OCI-LY7 (cell line): ENCODE measurements around the gene PLD1. TPM values are rescaled to one million over a fixed set of nuclear protein-coding genes. Genes with fewer than 3 reads are reported as not detected.

Experiments used
- BruUV-seq: library from RNA; stranded (reverse); fragments of 400-500 nt; replicated peaks from 2 replicates; lab custom pipeline; 2021; lab: Mats Ljungman, UMichigan
- CTCF ChIA-PET: fragments of 300-600 bp; sonication (Branson Sonifier 250); formaldehyde crosslinking; loops from one replicate; lab custom pipeline; 2022; ENCODE audit warnings: antibody characterized with exemption; ENCODE audit not compliant: unreplicated experiment; lab: Charles Lee
- POLR2A ChIA-PET: fragments of 300-600 bp; sonication (Branson Sonifier 250); formaldehyde crosslinking; loops from one replicate; lab custom pipeline; 2022; ENCODE audit warnings: antibody characterized with exemption; lab: Charles Lee
- DNase-seq: peaks from one replicate; pipeline ENCODE4 v3.0.0-alpha.2; 2015; ENCODE audit warnings: low spot score
- H2AFZ ChIP-seq: fragments of 200-600 bp; sonication (generic), shearing (Covaris generic); 2 replicates; pipeline ENCODE4 v1.6.1; 2014; ENCODE audit warnings: mild to moderate bottlenecking, antibody characterized with exemption, low read length, moderate library complexity
- H3K27ac ChIP-seq: fragments of 200-600 bp; sonication (generic); 2 replicates; pipeline ENCODE4 v1.5.1; 2014; ENCODE audit warnings: mixed run types, low read depth, mild to moderate bottlenecking, moderate library complexity, low read length, inconsistent platforms; ENCODE audit not compliant: poor library complexity, severe bottlenecking
- H3K36me3 ChIP-seq: fragments of 200-600 bp; sonication (generic); 2 replicates; pipeline ENCODE4 v1.6.1; 2014; ENCODE audit warnings: mild to moderate bottlenecking, antibody characterized with exemption, low read length, moderate library complexity, mixed read lengths; ENCODE audit not compliant: insufficient read depth
- H3K4me1 ChIP-seq: fragments of 200-600 bp; sonication (generic); 2 replicates; pipeline ENCODE4 v1.5.1; 2014; ENCODE audit warnings: mild to moderate bottlenecking, low read length; ENCODE audit not compliant: insufficient read depth, poor library complexity, severe bottlenecking
- H3K4me2 ChIP-seq: fragments of 200-600 bp; sonication (generic); 2 replicates; pipeline ENCODE4 v1.6.1; 2014; ENCODE audit warnings: mild to moderate bottlenecking, low read length
- H3K4me3 ChIP-seq: fragments of 200-600 bp; sonication (generic); 2 replicates; pipeline ENCODE4 v1.5.1; 2014; ENCODE audit warnings: mild to moderate bottlenecking, low read depth, low read length; ENCODE audit not compliant: poor library complexity, severe bottlenecking
- H3K79me2 ChIP-seq: fragments of 200-600 bp; sonication (generic); 2 replicates; pipeline ENCODE4 v1.6.1; 2016; ENCODE audit warnings: low read depth, mild to moderate bottlenecking, low read length, moderate library complexity, mixed read lengths; ENCODE audit not compliant: insufficient read depth
- H3K9me2 ChIP-seq: fragments of 200-600 bp; sonication (generic); 2 replicates; pipeline ENCODE4 v1.6.1; 2016; ENCODE audit warnings: mild to moderate bottlenecking, low read length, mixed read lengths; ENCODE audit not compliant: insufficient read depth
- H3K9me3 ChIP-seq: fragments of 200-600 bp; sonication (generic); 2 replicates; pipeline ENCODE4 v1.6.1; 2014; ENCODE audit warnings: mild to moderate bottlenecking, mixed run types, low read length, mixed read lengths
- H4K20me1 ChIP-seq: fragments of 200-600 bp; sonication (generic); 2 replicates; pipeline ENCODE4 v1.6.1; 2014; ENCODE audit warnings: mild to moderate bottlenecking, antibody characterized with exemption, low read length, moderate library complexity, mixed read lengths; ENCODE audit not compliant: insufficient read depth
- EZH2phosphoT487 ChIP-seq: fragments of 200-600 bp; sonication (generic); IDR thresholded peaks from 2 replicates; pipeline ENCODE4 v1.6.1; 2018; ENCODE audit warnings: low read depth, borderline replicate concordance, mild to moderate bottlenecking, mixed run types, antibody characterized with exemption, low read length, moderate library complexity, mixed read lengths
- intact Hi-C: fragments of 100-400 bp; cut with micrococcal nuclease; formaldehyde crosslinking; loops from one replicate; pipeline ENCODE4 v1.10.0; 2022; ENCODE audit not compliant: unreplicated experiment
- total RNA-seq, 2 experiments: library from RNA; depleted of rRNA in 1 of 2; stranded (reverse); fragments of >200 nt in 1 of 2; shearing (Covaris generic) in 1 of 2; gene quantifications; 2 replicates each; pipeline ENCODE4 v1.2.3, GENCODE V29; 2014 to 2022
- TF ChIP-seq, protein P1 (sequence below): fragments of 200-600 bp; sonication (generic); conservative IDR thresholded peaks from 2 replicates; pipeline ENCODE4 v1.5.1; 2014; ENCODE audit warnings: mild to moderate bottlenecking, antibody characterized with exemption, low read length, moderate library complexity, mixed read lengths

PLD1 gene
- total RNA-seq, 2 experiments from 2014 or later: not detected

- H3K9me2 ChIP-seq: no peaks in the 10 kb centered on the region
- H2AFZ ChIP-seq: no peak overlapping the region
- H3K4me2 ChIP-seq: no peak overlapping the region
- no peak overlapping the region for H3K27ac ChIP-seq
- H3K4me3 ChIP-seq: no peak overlapping the region
- no peak for TF ChIP-seq EZH2phosphoT487
- TF ChIP-seq, protein P1, sequence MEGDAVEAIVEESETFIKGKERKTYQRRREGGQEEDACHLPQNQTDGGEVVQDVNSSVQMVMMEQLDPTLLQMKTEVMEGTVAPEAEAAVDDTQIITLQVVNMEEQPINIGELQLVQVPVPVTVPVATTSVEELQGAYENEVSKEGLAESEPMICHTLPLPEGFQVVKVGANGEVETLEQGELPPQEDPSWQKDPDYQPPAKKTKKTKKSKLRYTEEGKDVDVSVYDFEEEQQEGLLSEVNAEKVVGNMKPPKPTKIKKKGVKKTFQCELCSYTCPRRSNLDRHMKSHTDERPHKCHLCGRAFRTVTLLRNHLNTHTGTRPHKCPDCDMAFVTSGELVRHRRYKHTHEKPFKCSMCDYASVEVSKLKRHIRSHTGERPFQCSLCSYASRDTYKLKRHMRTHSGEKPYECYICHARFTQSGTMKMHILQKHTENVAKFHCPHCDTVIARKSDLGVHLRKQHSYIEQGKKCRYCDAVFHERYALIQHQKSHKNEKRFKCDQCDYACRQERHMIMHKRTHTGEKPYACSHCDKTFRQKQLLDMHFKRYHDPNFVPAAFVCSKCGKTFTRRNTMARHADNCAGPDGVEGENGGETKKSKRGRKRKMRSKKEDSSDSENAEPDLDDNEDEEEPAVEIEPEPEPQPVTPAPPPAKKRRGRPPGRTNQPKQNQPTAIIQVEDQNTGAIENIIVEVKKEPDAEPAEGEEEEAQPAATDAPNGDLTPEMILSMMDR: no peak
- H3K79me2 ChIP-seq: no peaks in the 10 kb centered on the region
- POLR2A ChIA-PET: no interaction called here
- H4K20me1 ChIP-seq: no peaks in the 10 kb centered on the region
- H3K9me3 ChIP-seq: no peaks in the 10 kb centered on the region
- no peak for DNase-seq
- H3K4me1 ChIP-seq: no peaks in the 10 kb centered on the region
- intact Hi-C loops: loop anchor here (5.0 kb wide), 1 partner anchor 777 kb away; no protein-coding TSS in a partner anchor
- no peaks in the 10 kb centered on the region for H3K36me3 ChIP-seq
- CTCF ChIA-PET: no interaction called here
- BruUV-seq: no TSS peak
Observed at GRCh38 chr3:171700157-171700556, 110.1 kb downstream of the PLD1 start.

DNA sequence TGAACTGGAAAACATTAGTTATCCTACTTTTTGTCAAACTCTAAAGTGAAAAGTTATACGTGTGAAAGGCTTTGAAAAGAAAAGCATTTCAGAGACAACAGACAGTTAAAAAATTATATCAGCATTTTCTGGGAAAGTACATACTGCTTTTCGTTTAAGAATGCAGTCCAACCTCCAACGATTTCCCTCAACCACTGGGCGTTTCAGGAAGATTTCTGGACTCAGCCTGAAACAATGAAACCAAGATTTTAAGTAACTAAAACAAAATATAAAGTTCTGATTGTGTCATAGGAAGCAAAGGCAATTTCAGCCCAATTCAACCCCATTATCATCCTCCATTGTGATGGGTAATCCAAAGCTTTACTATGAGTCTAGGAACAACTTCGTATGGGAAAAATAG is 110.7 kb downstream of the PLD1 start:
- CTCF ChIA-PET: no interaction called here

GRCh38 chr3:171696805-171697204 is 113.5 kb downstream of the PLD1 start:
- CTCF ChIA-PET: no interaction called here
- no TSS peak for BruUV-seq
- no peaks in the 10 kb centered on the region for H3K79me2 ChIP-seq

More for the DNA sequence above, 110.7 kb downstream of the PLD1 start:
- Histone ChIP-seq H3K4me1 (no peaks in the 10 kb centered on the region), H3K79me2 (no peaks in the 10 kb centered on the region), H2AFZ (no peak overlapping the region), H3K36me3 (no peaks in the 10 kb centered on the region), H3K27ac (no peak overlapping the region), H4K20me1 (no peaks in the 10 kb centered on the region), H3K4me3 (no peak overlapping the region), H3K4me2 (no peak overlapping the region), H3K9me3 (no peaks in the 10 kb centered on the region), H3K9me2 (no peaks in the 10 kb centered on the region)
- intact Hi-C loops: no loop called here
- TF ChIP-seq, protein P1: no peak
- no peak for TF ChIP-seq EZH2phosphoT487
- POLR2A ChIA-PET: no interaction called here
- DNase-seq: no peak
- no TSS peak for BruUV-seq

More at GRCh38 chr3:171696805-171697204, 113.5 kb downstream of the PLD1 start:
- no peak for DNase-seq
- Histone ChIP-seq H3K4me3 (no peak overlapping the region), H3K9me3 (no peaks in the 10 kb centered on the region), H3K9me2 (no peaks in the 10 kb centered on the region), H3K27ac (no peak overlapping the region), H4K20me1 (no peaks in the 10 kb centered on the region), H3K4me2 (no peak overlapping the region), H2AFZ (no peak overlapping the region), H3K36me3 (no peaks in the 10 kb centered on the region), H3K4me1 (no peaks in the 10 kb centered on the region)
- POLR2A ChIA-PET: interaction anchor here (0.7 to 1.7 kb wide), 3 partner anchors 10 to 79 kb away, joined by 3 read pairs; no protein-coding TSS in a partner anchor
- intact Hi-C loops: no loop called here
- TF ChIP-seq, protein P1: no peak
